ENCODE measurements around the gene ZNRD2. TPM values are rescaled to one million over a fixed set of nuclear protein-coding genes. Genes with fewer than 3 reads are reported as not detected.

Gene ZNRD2
- total RNA-seq, 1 experiment from 2014 or later: 70.9 TPM

GRCh38 chr11:65612691-65613090, 42.4 kb downstream of the ZNRD2 start:
- Mint-ChIP-seq H3K9me3 (no peaks in the 10 kb centered on the region), H3K36me3 (peaks cover 9% of the 10 kb centered on the region), H3K27ac (no peak overlapping the region), H3K27me3 (ENCODE audit: low read depth) (no peaks in the 10 kb centered on the region; the same call in none of the 2 replicates), H3K4me1 (peaks cover 26% of the 10 kb centered on the region), H3K4me3 (peak overlapping the region; percentile 91)
- ChIA-PET POLR2A (interaction anchor here (0.6 to 1.3 kb wide), 3 partner anchors 10 to 245 kb away, joined by 3 to 5 read pairs (median 3); no protein-coding TSS in a partner anchor), CTCF (interaction anchor here (1.0 to 16.2 kb wide), 5 partner anchors 22 to 72 kb away, joined by 3 to 311 read pairs (median 3); partner anchors contain the start of genes KCNK7 and SIPA1)
- no peak for DNase-seq (ENCODE audit: low spot score)
- no peak for ATAC-seq
- TF ChIP-seq PRRX2 (CRISPR knock-in tag; IDR thresholded peaks at IDR 0.05) (no peak), PRDM15 (CRISPR knock-in tag; IDR thresholded peaks at IDR 0.05) (no peak), SMAD3 (CRISPR knock-in tag; IDR thresholded peaks at IDR 0.05; ENCODE audit: borderline replicate concordance) (no peak), ESRRA (CRISPR knock-in tag; IDR thresholded peaks at IDR 0.05; ENCODE audit: borderline replicate concordance) (no peak), GTF2I (CRISPR knock-in tag; conservative IDR thresholded peaks at IDR 0.05) (no peak), NR3C1 (CRISPR knock-in tag; conservative IDR thresholded peaks at IDR 0.05; ENCODE audit: low read depth) (no peak), FOXK1 (CRISPR knock-in tag; IDR thresholded peaks at IDR 0.05) (no peak), IRF1 (CRISPR knock-in tag; IDR thresholded peaks at IDR 0.05) (no peak), PREB (CRISPR knock-in tag; IDR thresholded peaks at IDR 0.05; ENCODE audit: borderline replicate concordance) (no peak), ZNF423 (CRISPR knock-in tag; IDR thresholded peaks at IDR 0.05) (no peak), CREB1 (CRISPR knock-in tag; IDR thresholded peaks at IDR 0.05) (no peak), SOX15 (CRISPR knock-in tag; IDR thresholded peaks at IDR 0.05) (no peak)

- 0 out of 2 replicates have a peak overlapping the region, but pooled peaks have one; percentile 27 for H3K27ac Mint-ChIP-seq
- no peak for TF ChIP-seq ZBTB43 (CRISPR knock-in tag; IDR thresholded peaks at IDR 0.05)
- no peak for TF ChIP-seq AFF4 (CRISPR knock-in tag; IDR thresholded peaks at IDR 0.05; ENCODE audit: borderline replicate concordance)
- no peak for TF ChIP-seq ZNF671 (CRISPR knock-in tag; IDR thresholded peaks at IDR 0.05)
- no peak for TF ChIP-seq ERG (CRISPR knock-in tag; IDR thresholded peaks at IDR 0.05)
- TF ChIP-seq HMGXB4 (CRISPR knock-in tag; IDR thresholded peaks at IDR 0.05): no peak
- no peak for TF ChIP-seq FOXK1 (CRISPR knock-in tag; IDR thresholded peaks at IDR 0.05)
- TF ChIP-seq HMGA2 (CRISPR knock-in tag; IDR thresholded peaks at IDR 0.05): no peak
- no peaks in the 10 kb centered on the region; the same call in none of the 2 replicates for H3K27me3 Mint-ChIP-seq (ENCODE audit: low read depth)
- H3K36me3 Mint-ChIP-seq: peaks cover 9% of the 10 kb centered on the region
- no peaks in the 10 kb centered on the region for H3K9me3 Mint-ChIP-seq
- DNase-seq (ENCODE audit: low spot score) (no peak), ATAC-seq (no peak)
- ChIA-PET CTCF (interaction anchor here (0.6 to 16.2 kb wide), 9 partner anchors 12 to 73 kb away, joined by 3 to 311 read pairs (median 3); partner anchors contain the start of genes KCNK7, SIPA1 and ZNRD2), POLR2A (interaction anchor here (0.6 to 1.3 kb wide), 3 partner anchors 11 to 246 kb away, joined by 3 to 5 read pairs (median 3); no protein-coding TSS in a partner anchor)
- peak overlapping the region; percentile 91 for H3K4me3 Mint-ChIP-seq
- H3K4me1 Mint-ChIP-seq: peaks cover 21% of the 10 kb centered on the region
Observed at GRCh38 chr11:65613091-65613928, 43.0 kb downstream of the ZNRD2 start.
